NCI-H146 (cell line): ENCODE results near the gene ARL5C.
A peak's percentile ranks its signal among the peaks of the same experiment; 100 is the strongest.

Experiments used
- DNase-seq: peaks from one replicate; lab custom pipeline; 2025; lab: John Stamatoyannopoulos, UW

The ARL5C gene

DNA sequence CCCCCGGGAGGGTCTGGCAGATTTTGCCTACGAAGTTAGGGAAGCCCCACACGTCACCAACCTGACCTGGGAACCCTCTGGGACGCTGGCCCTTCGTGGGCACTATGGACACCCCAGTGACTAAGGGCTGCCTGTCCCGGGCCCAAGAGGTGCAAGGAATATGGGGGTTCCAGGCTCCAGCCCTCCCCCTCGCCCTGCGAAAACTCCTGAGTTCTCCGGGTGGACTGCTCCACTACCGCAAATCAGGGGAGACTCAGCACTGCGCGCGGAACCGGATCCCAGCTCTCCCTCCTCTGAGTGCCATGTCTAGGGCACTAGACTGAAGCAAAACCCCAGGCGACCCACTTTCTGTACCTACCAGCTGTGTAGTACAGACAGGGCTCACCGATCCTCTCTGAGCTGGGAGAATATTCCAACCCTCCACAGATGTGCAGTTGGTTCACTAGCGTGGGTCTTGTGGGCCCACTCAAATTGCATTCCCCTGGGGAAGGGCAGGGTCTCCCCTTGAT lies at the start of gene ARL5C:
Gene ARL5C (minus strand): TSS at position 321 of the 509 bp plus-strand sequence. CDS start 401 bp downstream, outside the sequence.
- DNase-seq: no peak

- no peak for DNase-seq
Observed at GRCh38 chr17:39213852-39214251, 47.9 kb upstream of the ARL5C start.

- DNase-seq: no peak
Observed at GRCh38 chr17:39212841-39213480, 47.0 kb upstream of the ARL5C start.

DNA sequence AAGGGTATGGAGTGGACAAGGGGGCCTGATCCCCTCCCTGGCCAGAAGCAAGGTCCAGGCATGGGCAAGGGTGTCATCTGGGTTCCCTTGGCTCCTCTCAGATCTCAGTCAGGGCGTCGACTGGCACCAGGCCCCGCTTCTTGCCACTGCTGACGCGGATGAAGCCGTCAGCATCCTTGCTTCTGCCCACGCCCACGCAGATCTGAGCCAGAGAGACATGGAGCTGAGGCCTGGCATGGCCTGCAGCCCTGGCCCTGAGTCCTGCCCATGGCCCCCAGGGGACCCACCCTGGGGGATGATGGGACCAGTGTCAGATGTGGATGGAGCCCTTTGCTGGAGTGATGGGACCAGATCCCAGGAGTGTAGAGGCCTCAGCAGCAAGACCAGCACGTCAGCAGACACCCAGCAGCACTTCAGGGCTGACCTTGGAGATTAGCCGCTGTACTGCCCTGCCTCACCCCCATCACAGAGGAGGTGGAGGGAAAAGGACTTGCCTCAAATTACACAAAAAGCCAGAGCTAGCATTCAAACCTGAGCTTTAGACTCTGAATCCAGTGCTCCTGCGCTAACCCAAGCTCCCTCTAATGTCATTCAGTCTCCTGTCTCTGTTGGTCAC lies 46.3 kb upstream of the ARL5C start:
- DNase-seq: no peak

DNA sequence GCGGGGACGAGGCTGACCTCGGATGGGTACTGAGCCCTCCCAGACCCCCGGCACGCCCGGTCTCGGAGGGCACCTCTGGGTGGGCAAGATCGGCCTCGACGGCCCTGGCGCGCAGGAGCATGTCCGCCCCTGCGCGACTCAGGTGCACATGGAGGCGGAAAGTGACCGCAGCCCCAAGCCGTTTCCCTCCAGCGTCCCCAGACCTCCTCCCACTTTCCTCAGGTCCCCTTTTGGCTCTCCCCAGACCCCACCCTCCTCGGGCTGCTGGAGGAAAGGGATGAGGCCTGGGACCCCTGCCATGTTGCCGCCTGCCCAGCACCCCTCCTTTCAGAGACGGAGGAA lies 44.1 kb upstream of the ARL5C start:
- DNase-seq: no peak

DNA sequence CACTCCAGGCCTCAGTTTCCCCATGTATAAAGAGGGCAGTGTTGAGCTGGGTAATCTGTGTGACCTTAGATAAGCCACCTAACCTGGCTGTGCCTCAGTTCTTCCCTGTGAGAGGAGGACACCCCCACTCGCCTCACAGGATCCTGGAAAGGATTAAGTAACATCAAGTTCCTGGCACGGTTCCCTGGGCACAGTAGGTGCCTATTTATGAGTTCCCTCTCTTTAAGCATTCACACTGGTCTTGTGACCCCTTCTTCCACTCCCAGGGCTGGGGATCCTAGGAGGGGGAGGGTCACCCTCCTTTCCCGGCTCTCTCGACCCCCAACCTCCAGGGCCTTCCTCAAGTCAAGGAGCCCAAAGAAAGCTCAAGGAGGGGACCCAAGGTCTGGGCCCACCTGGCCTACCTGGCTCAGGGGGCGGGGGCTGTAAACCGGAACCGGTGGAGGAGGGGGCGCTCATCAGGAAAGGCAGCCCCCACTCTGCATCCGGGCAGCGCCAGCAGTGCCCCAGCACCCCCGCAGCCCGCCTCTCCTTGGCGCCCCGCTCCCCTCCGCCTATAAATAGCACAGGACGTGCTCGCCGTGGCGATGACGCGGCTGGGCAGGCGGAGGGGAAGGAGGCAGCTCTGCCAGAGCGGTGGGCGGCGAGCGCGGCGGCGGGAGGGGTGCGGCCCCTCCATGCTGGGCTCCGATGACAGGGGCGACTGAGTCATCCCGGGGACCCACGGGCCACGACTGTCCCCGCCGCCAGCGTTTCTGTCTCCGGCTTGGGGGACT lies 43.5 kb upstream of the ARL5C start:
- peak; percentile 31 for DNase-seq

GRCh38 chr17:39208893-39209292 lies 42.9 kb upstream of the ARL5C start:
- DNase-seq: peak; percentile 22

DNA sequence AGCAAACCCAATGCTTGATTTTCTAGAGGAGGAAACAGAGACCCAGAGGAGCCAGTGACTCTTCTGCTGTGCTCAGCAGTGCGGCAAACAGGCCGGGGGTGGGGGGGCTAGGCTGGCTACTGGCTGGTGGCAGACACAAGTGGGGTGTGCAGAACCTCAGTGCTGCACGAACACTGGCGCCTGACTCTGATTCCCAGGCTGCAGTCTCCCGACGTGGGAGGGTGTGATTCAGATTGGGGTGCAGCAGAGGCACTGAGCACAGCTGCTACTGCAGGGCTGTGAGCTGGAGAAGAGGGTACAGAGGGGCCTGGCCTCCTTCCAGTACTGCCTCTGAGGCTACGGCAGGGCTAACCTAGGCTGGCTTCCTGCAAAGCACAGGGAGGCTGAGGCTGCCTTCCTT lies 42.2 kb upstream of the ARL5C start:
- DNase-seq: no peak

GRCh38 chr17:39205112-39205526 lies 39.2 kb upstream of the ARL5C start:
- DNase-seq: no peak

DNA sequence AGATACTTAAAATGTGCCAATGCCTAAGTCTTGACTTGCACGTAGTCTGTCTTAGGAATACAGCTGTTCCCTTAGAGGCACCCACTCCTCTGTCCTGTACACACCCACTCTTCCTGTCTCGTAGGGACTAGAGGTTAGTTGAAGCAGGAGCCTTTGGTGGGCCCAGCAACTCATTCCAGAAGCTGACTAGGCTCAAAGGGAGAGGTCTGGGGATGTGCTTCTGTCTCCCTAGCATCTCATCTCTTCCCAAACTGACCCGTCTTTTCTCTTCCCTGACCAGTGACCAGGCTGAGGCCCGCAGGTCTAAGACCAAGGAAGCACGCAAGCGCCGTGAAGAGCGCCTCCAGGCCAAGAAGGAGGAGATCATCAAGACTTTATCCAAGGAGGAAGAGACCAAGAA lies 38.3 kb upstream of the ARL5C start:
- no peak for DNase-seq

DNA sequence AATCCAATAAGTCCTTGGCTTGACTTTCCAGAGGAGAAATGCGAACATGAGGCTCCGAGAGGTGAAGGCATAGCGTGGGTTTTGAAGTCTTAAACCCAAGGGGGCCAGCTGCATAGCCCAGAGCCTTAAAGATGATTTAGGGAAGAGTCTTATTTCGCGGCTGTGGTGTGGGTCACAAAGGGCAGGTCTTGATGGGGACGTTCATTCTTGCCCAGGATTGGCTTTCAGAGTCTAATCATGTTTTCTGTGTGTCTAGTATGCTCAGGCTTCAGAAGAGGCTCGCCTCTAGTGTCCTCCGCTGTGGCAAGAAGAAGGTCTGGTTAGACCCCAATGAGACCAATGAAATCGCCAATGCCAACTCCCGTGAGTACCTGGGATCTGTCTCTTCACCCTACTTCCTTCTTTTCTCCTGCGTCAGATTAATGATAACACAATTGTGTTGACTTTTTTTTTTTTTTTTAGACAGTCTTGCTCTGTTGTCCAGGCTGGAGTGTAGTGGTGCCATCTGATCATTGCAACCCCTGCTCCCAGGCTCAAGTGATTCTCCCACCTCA lies 35.1 kb upstream of the ARL5C start:
- no peak for DNase-seq

GRCh38 chr17:39200070-39200879 lies 34.3 kb upstream of the ARL5C start, which contains the start of gene RPL19:
Gene RPL19, plus strand, starts transcription at chr17:39200283. Its CDS starts 62 bp downstream, at chr17:39200345.
- peak; percentile 78 for DNase-seq

DNA sequence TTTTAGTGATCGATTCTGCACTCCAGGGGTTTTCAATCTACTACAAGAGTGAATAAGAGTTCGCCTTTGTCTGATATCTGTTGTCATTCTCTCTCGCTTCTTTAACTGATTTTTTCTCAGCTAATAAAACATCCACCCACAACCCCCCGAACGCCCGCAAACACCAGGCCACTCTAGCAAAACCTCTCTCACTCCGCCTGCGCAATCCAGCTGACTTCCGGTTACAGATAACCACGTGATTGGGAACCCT lies 33.8 kb upstream of the ARL5C start:
- peak; percentile 97 for DNase-seq

GRCh38 chr17:39198186-39198566 lies 32.2 kb upstream of the ARL5C start:
- peak; percentile 46 for DNase-seq

DNA sequence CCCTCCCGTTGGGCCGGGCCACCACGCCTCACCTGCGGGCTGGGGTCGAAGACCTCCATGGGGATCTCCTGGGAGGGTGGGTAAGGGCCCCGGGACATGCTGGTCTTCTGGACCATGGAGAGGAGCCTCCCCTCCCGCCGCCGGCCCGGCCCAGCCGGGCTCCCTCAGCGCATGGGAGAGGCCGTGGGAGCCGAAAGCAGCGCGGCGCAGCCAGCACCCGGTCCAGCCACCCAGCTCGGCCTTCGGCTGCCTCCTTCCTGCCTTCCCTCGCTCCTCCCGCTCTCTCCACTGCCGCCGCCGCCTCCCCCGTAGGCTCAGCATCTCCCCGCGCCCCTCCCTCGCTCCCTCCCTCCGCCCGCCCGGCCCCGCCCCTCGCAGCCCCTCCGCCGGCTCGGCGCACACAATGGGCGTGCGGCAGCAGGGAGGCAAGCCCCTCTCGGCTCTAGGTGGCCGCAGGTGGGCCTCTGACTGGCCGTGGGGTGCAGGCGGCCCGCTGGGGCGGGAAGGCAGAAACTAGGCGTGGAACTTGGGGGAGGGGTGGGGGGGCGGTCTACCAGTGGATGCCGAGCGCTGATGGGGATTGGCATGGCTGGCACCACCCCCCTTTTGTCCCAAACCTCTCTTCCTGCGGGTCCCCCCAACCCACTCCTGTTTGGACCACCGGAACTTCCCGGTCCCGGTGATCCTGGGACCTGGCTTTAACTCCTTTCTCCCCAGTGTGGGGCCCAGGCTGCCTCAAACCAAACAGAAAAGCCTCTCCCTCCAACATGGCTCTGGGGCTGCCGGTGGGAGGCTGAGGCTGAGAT lies 31.6 kb upstream of the ARL5C start, which contains the start of gene CACNB1:
Gene CACNB1 (minus strand): TSS at position 290 of the 806 bp plus-strand sequence. CDS start 174 bp downstream, at position 116.
- peak; percentile 89 for DNase-seq

DNA sequence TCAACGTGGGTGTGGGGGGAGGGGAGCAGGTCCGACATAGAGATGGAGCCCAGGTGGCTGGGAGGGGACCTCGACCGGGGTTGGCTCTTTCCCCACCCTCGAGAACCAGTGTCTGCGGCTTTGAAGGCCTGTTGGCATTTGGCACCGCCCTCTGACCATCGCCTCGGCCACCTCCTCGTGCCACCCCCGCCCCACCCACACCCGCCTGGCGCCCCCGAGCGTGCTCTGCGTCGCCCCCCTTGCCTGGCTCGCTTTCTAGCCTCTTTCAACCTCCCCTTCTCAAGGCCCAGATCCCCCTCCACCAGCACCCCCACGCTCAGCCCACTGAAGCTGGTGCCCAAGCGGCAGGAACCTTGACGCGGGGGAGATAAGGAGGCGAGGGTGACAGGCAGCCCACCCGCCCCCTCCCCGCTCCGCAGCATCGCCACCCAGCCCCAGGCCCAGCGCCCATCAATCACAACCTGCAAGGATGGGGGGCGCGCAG lies 30.9 kb upstream of the ARL5C start:
- DNase-seq: peak; percentile 66

DNA sequence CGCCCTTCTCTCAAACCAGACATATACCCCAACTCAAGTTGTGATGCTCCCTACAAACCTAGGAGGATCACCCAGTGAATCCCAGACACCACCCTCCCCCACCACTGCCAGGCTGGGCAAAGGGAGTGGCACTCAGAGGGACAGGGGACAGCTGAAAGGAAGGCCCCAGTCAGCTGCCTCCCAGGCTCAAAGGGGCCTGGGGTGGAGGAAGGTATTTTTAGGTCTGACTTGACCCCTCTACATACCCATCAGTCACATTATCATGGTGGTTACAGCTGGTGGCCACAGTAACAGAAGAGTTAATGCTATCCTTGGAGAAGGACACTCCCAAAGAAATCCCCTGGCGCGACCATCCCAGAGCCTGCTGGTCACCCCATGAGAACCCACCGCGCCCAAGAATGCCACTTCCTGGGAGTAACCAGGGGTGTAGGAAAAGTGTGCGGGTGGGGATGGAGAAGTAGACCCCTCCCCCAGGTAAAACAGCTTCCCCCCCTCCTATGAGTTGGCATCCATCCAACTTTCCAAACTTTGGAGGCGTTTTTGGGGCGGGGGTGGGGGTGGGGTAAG lies 30.4 kb upstream of the ARL5C start:
- no peak for DNase-seq

GRCh38 chr17:39195568-39196160 lies 29.7 kb upstream of the ARL5C start:
- no peak for DNase-seq

DNA sequence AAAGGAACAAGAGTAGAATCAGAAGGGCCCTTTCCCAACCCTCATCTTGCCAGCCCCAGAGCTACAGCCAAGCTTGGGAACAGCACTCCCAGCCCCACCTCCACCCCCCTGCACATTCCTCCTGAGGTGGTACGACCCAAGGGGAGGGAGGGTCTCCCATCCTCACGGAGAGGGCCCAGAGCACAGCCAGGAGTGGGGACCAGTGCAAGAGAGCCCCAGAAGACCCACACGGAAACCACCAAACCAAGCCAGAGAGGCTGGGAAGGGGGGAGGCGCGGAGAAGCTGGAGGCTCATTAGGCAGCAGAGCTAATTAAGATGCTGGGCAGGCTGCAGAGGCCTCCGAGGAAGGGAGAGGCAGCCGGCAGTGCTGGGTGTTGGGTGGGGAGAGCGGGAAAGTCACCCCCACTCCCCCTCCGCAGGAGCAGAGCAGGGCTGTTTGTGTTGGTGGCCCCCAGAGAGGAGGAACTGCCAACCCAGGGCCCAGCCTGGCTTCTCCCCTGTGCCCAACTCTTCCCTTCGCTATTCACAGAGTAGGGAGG lies 29.1 kb upstream of the ARL5C start:
- no peak for DNase-seq
